Mammary epithelial cell (primary cell): ENCODE measurements around the gene P4HTM.

Experiments used
- CTCF ChIP-seq, 2 donors: IDR thresholded peaks in 1 of 2; conservative IDR thresholded peaks in 1 of 2; 2 replicates each; pipeline ENCODE4 v1.5.1; 2011 to 2012; ENCODE audit warnings: inconsistent platforms in 2 of 2, low read length in 2 of 2, mild to moderate bottlenecking in 2 of 2, control low read depth in 1 of 2, low read depth in 1 of 2; ENCODE audit not compliant: insufficient read depth in 1 of 2; ENCODE audit errors: extremely low read depth in 1 of 2
- EZH2 ChIP-seq: IDR thresholded peaks from 2 replicates; pipeline ENCODE4 v1.6.1; 2012; ENCODE audit warnings: low read length, inconsistent platforms, borderline replicate concordance

- TF ChIP-seq CTCF (conservative IDR thresholded peaks at IDR 0.05 in 1 of 2, IDR thresholded peaks at IDR 0.05 in 1 of 2; ENCODE audit: extremely low read depth in 1 of 2, insufficient read depth in 1 of 2, low read depth in 1 of 2, low read length in 2 of 2) (no peak), EZH2 (no peak)
These were observed 35.9 kb downstream of the P4HTM start for GRCh38 chr3:49025793-49026520.
